Retinal pigment epithelial cell (primary cell): Measurements from ENCODE around the gene CFAP46.

Source experiments
- DNase-seq: peaks from one replicate; pipeline ENCODE4 v3.0.0-alpha.2; 2010; ENCODE audit warnings: low read depth
- H3K4me3 ChIP-seq: 2 replicates; pipeline ENCODE4 v1.5.1; 2011; ENCODE audit warnings: mild to moderate bottlenecking, low read length, control low read depth, moderate library complexity
- CTCF ChIP-seq: conservative IDR thresholded peaks from 2 replicates; pipeline ENCODE4 v1.5.1; 2011; ENCODE audit warnings: low read depth, low read length, control low read depth, inconsistent platforms

Gene CFAP46

DNA sequence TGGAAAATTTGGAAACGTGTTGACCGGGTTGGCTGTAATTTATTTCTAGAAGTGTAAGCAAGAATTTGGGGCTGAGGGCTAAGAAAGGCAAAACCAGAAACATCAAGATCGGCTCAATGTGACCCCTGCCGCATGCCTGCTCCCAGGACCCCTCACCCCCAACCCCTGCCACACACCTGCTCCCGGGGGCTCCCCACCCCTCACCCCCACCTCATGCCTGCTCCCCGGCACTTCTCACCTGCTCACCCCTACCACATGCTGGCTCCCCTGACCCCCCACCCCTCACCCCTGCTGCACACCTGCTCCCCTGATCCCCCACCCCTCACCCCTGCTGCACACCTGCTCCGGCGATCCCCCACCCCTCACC is 19.0 kb upstream of the CFAP46 start:
- no peak for TF ChIP-seq CTCF
- DNase-seq = no peak
- no peak overlapping the region for H3K4me3 ChIP-seq

DNA sequence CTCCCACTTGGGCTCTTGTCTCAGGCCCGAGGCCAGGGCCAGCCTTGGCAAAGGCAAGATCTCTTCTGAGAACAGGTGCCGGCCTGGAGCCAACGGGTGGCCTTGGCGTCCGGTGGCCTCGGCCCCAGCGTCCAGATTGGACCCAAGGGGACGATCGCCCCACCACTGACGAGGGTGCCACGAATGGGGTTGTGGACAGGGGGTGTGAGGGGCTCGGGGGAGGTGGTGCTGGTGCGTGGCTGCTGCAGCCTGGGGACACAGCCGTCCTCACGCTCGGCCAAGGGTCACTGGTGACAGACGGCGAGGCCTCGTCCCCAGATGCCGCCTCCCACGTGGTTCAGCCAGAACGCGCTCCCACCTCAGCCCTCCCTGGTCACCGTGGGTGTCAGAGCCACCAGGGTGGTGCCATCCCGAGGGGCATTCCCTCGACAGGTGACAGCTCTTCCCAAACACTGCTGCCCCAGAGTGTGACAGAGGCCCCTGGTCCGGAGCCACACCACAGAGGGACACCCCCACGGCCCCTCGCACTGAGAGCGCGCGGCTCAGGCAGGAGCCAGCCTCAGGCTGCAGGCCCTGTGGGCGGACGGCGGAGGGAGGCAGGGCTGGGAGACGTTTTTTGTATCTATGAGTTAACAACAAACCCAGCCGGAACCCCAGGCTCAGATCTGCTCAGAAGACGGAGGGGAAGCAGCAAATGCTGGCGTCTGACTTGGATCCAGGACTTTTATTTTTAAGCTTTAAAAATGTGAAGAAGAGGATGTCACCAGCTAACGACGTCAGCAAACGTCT is 18.5 kb upstream of the CFAP46 start:
- no peak overlapping the region for H3K4me3 ChIP-seq
- no peak for DNase-seq
- no peak for TF ChIP-seq CTCF

- H3K4me3 ChIP-seq = no peak overlapping the region
- DNase-seq = no peak
- TF ChIP-seq CTCF = no peak
These were observed 17.7 kb upstream of the CFAP46 start for GRCh38 chr10:132960071-132960472.

DNA sequence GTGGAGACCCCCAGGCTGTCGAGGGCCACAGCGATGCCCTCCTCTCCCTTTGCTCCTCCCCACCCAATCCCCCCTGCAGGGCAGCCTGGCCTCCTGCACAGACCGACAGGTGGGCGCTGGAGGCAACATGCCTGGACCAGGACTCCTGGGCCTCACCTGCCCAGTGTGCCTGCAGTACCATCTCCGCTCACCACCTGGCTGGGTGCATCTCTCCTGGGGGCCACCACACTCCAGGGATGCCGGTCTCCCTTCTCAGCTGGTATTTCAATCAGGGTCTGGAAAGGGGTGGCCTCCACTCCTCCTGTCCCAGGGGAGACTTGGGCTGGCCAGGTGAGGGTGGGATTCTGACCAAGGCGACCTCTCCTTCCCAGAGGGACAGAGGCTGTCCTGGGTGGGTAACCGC is 17.2 kb upstream of the CFAP46 start:
- H3K4me3 ChIP-seq = no peak overlapping the region
- no peak for DNase-seq
- TF ChIP-seq CTCF = no peak

GRCh38 chr10:132958883-132959558 is 16.7 kb upstream of the CFAP46 start:
- H3K4me3 ChIP-seq = no peak overlapping the region
- no peak for TF ChIP-seq CTCF
- DNase-seq = no peak

DNA sequence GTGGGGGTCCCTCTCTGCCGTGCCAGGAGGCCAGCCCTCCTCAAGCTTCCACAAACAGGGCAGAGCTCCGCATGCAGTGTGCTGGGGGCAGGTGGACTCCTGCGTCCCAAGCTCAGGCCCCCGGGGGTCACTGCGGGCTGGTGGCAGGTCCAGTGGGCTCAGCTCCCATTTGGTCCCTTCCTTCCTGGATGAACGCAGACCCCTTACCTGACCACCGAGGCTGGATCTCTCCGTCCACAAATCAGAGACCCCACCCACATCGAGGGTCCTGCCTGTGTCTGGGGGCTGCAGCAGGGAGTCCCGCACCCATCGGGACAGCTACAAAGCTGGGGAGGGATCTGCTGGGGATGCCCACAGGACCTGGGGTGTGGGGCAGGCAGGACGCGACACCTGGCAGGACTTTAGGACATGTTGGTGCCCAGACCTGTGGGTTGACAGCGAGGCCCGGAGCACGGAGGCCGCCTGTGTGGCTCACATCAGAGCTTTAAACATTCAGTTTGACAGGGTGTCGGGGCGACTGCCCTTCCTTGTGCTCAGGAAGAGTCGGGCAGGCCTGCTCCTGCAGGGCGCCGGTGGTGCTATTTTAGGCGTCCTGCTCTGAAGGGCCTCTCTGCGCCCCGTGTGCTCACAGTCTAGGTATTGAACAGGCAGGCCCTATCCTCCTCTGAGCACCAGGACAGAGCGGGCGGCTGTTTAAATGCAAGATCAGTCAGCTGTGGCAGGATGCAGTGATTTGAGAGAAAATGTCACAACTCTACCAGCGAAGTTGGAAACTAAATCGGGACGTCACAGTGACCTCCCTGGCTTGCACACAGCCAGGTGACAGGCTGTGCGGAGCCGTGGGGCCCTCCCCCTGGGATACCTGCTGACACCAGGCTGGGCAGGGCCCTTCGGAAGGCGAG is 15.9 kb upstream of the CFAP46 start:
- DNase-seq = no peak
- no peak overlapping the region for H3K4me3 ChIP-seq
- TF ChIP-seq CTCF = no peak
